Dedifferentiated amniotic fluid mesenchymal stem cell (primary cell): Measurements from ENCODE around the gene HAAO.

Experiments used
- DNase-seq: peaks from one replicate; pipeline ENCODE4 v3.0.0-alpha.2; 2016; ENCODE audit errors: extremely low spot score

HAAO gene

GRCh38 chr2:42767899-42768705 is 24.3 kb downstream of the HAAO start:
- no peak for DNase-seq

GRCh38 chr2:42767080-42767898 is 25.1 kb downstream of the HAAO start:
- DNase-seq: no peak

GRCh38 chr2:42765686-42766085 is 26.7 kb downstream of the HAAO start:
- DNase-seq: no peak

DNA sequence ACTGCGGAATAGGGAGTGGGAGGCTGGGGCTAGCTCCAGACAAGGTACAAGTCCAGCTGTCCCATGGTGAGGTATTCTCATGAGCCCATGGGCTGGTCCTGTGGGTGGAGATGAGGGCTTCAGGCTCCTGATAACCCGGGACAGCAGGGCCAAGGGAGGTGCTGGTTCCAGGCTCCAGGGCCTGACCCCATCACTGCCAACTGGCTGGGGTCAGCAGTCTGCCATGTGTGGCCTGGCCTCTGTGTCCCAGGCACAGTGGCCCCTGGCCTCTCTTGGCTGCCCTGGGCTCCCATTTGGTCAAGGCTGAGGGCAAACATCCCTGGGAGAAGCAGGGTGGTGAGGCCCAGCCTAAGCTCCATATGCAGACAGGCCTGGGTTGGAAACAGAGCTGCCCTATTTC is 27.5 kb downstream of the HAAO start:
- DNase-seq: no peak

- no peak for DNase-seq
Observed at GRCh38 chr2:42764096-42764495, 28.3 kb downstream of the HAAO start, which contains the start of gene OXER1. TSS of gene OXER1 (minus strand) at chr2:42764135. CDS start at chr2:42764062, 73 bp downstream.

- DNase-seq: no peak
Observed at GRCh38 chr2:42762823-42763804, 29.3 kb downstream of the HAAO start.

DNA sequence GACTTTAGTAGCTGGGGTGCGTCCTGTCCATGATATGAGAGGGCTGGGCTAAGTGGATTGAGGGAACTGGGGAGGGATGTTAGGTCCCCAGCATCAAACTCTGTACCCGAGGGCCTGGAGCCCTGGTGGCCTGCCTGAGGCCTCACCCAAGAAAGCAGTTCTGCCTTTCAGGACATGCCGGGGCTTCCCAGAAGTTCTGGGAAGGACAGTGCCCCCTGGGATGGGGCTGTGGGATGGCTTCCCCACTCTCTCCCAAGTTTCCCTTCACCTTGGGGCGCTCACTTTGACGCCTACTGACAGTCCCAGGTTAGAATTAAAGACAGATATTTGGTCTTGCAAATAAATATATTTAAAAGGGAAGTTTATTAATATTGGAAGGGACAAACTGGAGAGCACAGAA is 30.2 kb downstream of the HAAO start:
- DNase-seq: no peak

- DNase-seq: no peak
Observed at GRCh38 chr2:42761554-42761953, 30.8 kb downstream of the HAAO start.

- no peak for DNase-seq
Observed at GRCh38 chr2:42758751-42759150, 33.6 kb downstream of the HAAO start.

GRCh38 chr2:42757981-42758740 is 34.2 kb downstream of the HAAO start:
- no peak for DNase-seq

DNA sequence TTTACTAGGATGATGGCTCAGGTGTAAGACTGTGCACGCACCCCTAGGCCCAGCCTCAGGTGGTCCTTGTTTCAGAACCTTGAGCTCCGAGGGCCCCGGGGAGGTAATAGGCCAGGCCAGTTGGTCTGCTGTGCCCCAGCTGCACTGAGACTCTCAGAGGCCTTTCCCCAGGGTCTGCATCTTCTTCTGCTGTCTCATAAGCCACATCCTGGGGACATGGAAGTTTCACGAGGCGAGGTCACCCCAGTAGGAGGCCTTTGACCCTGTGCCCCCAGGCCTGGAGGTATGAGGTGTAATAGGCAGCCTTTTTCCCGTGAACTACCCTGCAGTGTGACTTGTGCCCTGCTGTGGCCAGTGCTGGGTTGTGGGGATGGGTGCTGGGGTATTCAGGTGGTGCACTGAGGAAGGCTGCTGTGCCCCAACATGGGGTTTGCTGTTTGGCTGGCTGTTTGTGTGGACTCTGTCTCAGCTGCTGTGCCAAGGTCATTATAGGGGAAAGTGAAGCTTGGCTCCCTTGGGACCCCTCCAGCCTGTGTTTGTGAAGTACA is 35.3 kb downstream of the HAAO start:
- no peak for DNase-seq

- DNase-seq: no peak
Observed at GRCh38 chr2:42756150-42756775, 36.1 kb downstream of the HAAO start.

- DNase-seq: no peak
Observed at GRCh38 chr2:42755191-42755880, 37.0 kb downstream of the HAAO start.

GRCh38 chr2:42754776-42755140 is 37.6 kb downstream of the HAAO start:
- no peak for DNase-seq

GRCh38 chr2:42754021-42754775 is 38.2 kb downstream of the HAAO start:
- no peak for DNase-seq

DNA sequence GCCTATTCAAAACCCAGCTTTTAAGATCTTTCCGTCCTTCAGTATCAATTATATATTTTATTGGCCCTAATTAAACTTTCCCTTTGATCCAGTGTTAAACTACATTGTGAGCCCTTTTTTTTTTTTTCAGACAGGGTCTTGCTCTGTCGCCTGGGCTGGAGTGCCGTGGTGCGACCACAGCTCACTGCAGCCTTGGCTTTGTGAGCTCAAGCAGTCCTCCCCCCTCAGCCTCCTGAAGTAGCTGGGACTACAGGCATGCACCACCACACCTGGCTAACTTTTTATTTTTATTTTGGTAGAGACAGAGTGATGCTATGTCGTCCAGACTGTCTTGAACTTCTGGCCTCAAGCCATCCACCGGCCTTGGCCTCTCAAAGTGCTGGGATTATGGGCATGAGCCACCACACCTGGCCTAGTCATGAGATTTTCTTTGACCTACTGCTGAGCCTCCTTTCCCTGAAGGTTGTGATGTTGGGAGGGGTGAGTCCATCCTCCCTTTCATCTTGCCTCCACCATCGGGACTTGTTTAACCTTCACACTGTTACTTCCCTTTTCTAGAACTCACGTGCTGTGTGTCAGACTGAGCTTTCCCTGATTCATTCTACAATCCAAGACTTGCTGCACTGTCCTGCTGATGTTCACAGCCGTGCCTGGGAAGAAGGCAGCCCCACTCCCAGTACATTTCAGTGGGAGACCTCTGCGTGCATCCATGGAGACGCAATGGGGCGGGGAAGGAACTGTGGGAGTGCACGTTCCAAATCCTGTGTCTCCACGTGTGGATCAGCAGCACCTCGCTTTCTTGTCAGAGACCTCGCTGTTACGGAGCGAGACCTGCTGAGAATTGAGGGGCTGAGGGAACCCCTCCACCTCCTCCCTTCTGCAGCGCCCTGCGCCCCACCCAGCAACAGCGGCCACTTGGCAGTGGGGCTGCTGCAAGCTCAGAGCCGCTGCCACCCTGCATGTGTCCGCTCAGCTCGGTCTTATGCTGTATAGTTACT is 39.3 kb downstream of the HAAO start:
- DNase-seq: no peak

- DNase-seq: no peak
Observed at GRCh38 chr2:42752314-42752713, 40.1 kb downstream of the HAAO start.

DNA sequence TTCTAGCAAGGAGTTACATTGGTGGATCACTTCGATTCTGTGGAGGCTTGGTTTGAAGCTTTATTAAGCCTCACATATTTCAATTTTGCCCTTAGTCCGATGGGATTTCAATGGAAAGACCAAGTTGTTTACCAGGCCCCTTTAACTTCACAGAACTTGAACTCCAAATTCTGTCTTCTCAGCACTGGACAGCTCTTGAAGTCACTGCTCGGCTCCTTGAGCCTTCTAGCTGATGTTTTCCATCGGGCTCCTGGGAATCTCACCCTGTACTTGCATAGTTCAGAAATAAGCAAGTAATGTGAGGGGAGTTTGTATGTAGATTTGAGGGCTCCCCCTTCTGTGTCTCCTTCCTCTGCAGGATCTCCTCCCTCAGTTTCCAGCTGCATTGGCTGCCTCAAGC is 43.5 kb downstream of the HAAO start:
- DNase-seq: no peak
